Measurements from ENCODE around the gene HEXB. TPM values are rescaled to one million over a fixed set of nuclear protein-coding genes. Genes with fewer than 3 reads are reported as not detected.
A peak's percentile ranks its signal among the peaks of the same experiment; 100 is the strongest.

The HEXB gene
- total and polyA plus RNA-seq, 2 of the 4 experiments (the other 2 are of a cell fraction) = 76.7 to 126 TPM

DNA sequence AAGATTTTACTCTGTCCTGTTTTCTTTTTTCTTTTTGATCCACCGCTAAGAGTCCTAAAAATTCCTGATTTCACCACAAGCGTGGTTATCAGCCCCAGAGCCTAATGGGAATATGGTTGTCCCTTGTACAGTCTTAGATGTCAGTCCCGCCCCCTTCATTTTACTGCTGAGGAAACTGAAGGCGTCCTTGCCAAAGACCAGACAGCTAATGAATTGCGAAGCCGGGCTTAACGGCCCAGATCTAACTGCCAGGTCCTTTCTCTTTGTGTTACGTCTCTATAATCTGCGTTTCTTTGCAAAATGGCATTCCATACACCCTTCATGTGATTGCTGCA is 82.5 kb downstream of the HEXB start:
- Histone ChIP-seq H3K27me3 (ENCODE audit: control insufficient read depth, insufficient read depth, low read length) (no peaks in the 10 kb centered on the region), H4K8ac (ENCODE audit: low read depth in 2 of 2, low read length in 2 of 2) (peak overlapping the region; percentile 63 to 90), H2BK120ac (ENCODE audit: low read depth, low read length) (no peak overlapping the region; the same call in 1 of the 2 replicates), H3K4me2 (ENCODE audit: low read depth, low read length) (peak overlapping the region; percentile 100), H4K20me1 (ENCODE audit: insufficient read depth, low read length) (no peaks in the 10 kb centered on the region), H3K4me3 (ENCODE audit: insufficient read depth, low read depth, low read length) (peak overlapping the region; percentile 82), H3K14ac (replicated peaks; ENCODE audit: low read depth, low read length) (peak overlapping the region; percentile 65; the same call in 1 of the 2 replicates), H3K18ac (ENCODE audit: low read depth, low read length) (no peak overlapping the region), H3K23ac (ENCODE audit: low read depth, low read length) (peak overlapping the region; percentile 61; the same call in 1 of the 2 replicates), H2AK9ac (replicated peaks; ENCODE audit: low read depth, low read length, poor library complexity) (no peak overlapping the region), H3K27ac (ENCODE audit: insufficient read depth, low read length) (peak overlapping the region; percentile 88; the same call in 1 of the 2 replicates), H4K5ac (ENCODE audit: low read depth, low read length) (peak overlapping the region; percentile 74), H2BK5ac (ENCODE audit: low read depth, low read length, poor library complexity, severe bottlenecking) (peak overlapping the region; percentile 83), H3K9me1 (ENCODE audit: insufficient read depth, low read length) (no peaks in the 10 kb centered on the region), H3K56ac (ENCODE audit: extremely low read depth, insufficient read depth, low read length) (peak overlapping the region; percentile 54; the same call in 1 of the 2 replicates), H3K79me1 (ENCODE audit: low read depth in 1 of 2, low read length in 2 of 2) (peaks cover 17 to 30% of the 10 kb centered on the region in 2 experiments; a peak in 3 of 4 replicates), H2AFZ (replicated peaks; ENCODE audit: low read length, poor library complexity) (peak overlapping the region; percentile 99), H3K9ac (ENCODE audit: low read depth, low read length) (peak overlapping the region; percentile 81), H2AK5ac (ENCODE audit: low read depth, low read length) (no peak overlapping the region), H3K4me1 (ENCODE audit: control insufficient read depth, insufficient read depth, low read length) (peaks cover 6% of the 10 kb centered on the region; the same call in 1 of the 2 replicates), H2BK15ac (ENCODE audit: low read depth, low read length) (no peak overlapping the region), H2BK20ac (ENCODE audit: low read depth, low read length) (no peak overlapping the region), H3K36me3 (ENCODE audit: control insufficient read depth, insufficient read depth, low read length) (peaks cover 4% of the 10 kb centered on the region; the same call in 1 of the 2 replicates), H3K4ac (ENCODE audit: low read depth, low read length) (peak overlapping the region; percentile 79; the same call in 1 of the 2 replicates), H3K9me3 (ENCODE audit: control insufficient read depth, insufficient read depth, low read length) (no peaks in the 10 kb centered on the region), H4K91ac (ENCODE audit: insufficient read depth, low read depth, low read length) (peak overlapping the region; percentile 45)
- DNase-seq = peak; percentile 42
- TSS peak; percentile 85 for BruUV-seq (replicated peaks)
- dilution Hi-C loops (cut with HindIII; ENCODE audit: low sequenced_read_pairs, unreplicated experiment) = no loop called here
- no peak for TF ChIP-seq POLR2A (IDR thresholded peaks at IDR 0.05; ENCODE audit: low read depth, low read length)
- CTCF ChIA-PET = no interaction called here
- in situ Hi-C loops (cut with MboI; ENCODE audit: low sequenced_read_pairs) = loop anchor here (25.0 kb wide), 1 partner anchor 595 kb away; no protein-coding TSS in a partner anchor
- intact Hi-C loops (cut with micrococcal nuclease) = loop anchor here (1.0 to 2.0 kb wide), 3 partner anchors 152 to 497 kb away; no protein-coding TSS in a partner anchor
- POLR2A ChIA-PET (ENCODE audit: unreplicated experiment) = no interaction called here
- ATAC-seq (ENCODE audit: low read depth) = peak; percentile 39
- WGBS, 2 experiments (ENCODE audit: extremely low coverage in 2 of 2, insufficient read length in 1 of 2) = no CpG with 5 or more reads among the region's 9 CpGs

Small RNA genes lying within 50 kb of the gene (microRNA-seq; reads per million reads assigned to microRNA genes)
- not detected for gene RNU6-658P (ENCODE audit: insufficient read depth, insufficient read length)

Small RNA genes lying within 50 kb of the gene (small RNA-seq; reads per million reads assigned to genes)
- 0 to 1.2 (median 0) reads per million in 5 experiments for gene RNU6-658P

Other genes with a start within 250 kb of the HEXB start
- gene ENC1, start 44.5 kb upstream of the HEXB start, total RNA-seq (2012; rRNA removed) = 55.8 and 70.8 TPM in 2 replicates
- gene ENC1, start 44.5 kb upstream of the HEXB start, polyA plus RNA-seq (2012; rRNA removed) = 24.9 and 25.6 TPM in 2 replicates
- gene GFM2, start 81.9 kb downstream of the HEXB start, total RNA-seq (2012; rRNA removed) = 45.7 and 61.4 TPM in 2 replicates
- 18.8 and 23.3 TPM in 2 replicates for gene GFM2, start 81.9 kb downstream of the HEXB start, polyA plus RNA-seq (2012; rRNA removed)
- 5.4 and 25.6 TPM in 2 replicates for gene NSA2, start 82.0 kb downstream of the HEXB start, total RNA-seq (2012; rRNA removed)
- 33.0 and 33.9 TPM in 2 replicates for gene NSA2, start 82.0 kb downstream of the HEXB start, polyA plus RNA-seq (2012; rRNA removed)
- gene FAM169A, start 181.2 kb downstream of the HEXB start, total RNA-seq (2012; rRNA removed) = under 0.01 TPM in 2 replicates
- not detected in 2 replicates for gene FAM169A, start 181.2 kb downstream of the HEXB start, polyA plus RNA-seq (2012; rRNA removed)

Measured in IMR-90 (cell line).